ENCODE data around the gene POLR1F.

POLR1F gene

DNA sequence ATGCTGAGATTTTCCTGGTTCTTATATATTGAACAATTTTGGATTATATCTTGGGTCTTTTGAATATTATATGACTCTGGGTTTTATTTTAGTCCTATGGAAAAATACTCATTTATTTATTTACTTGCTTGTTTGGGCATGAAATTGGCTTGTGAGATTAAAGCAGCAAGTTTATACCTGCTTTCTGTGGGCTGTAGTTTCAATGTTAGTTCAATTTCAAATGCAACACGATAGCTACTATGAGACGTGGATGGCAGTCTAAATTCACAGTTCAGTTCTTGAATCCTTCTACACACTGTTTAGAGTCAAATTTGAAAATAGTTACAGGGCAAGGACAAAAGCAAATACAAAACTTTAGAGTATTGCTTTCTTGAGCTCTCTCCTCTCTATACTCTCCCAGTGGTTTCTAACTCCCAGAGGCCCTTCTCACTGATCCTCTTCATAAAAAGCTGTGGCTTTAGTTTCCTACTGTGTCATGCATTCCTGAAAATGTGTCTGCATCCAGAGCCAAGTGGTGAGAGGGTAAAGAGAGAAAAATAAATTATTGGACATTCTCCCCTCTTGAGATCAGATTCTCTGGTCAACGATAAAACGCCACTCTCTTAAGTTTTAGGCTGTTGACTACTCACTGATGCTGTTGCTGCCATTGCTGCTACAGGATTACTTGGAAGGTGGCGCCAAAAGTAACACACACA, 34.4 kb downstream of the POLR1F start:
- no peak for DNase-seq

DNA sequence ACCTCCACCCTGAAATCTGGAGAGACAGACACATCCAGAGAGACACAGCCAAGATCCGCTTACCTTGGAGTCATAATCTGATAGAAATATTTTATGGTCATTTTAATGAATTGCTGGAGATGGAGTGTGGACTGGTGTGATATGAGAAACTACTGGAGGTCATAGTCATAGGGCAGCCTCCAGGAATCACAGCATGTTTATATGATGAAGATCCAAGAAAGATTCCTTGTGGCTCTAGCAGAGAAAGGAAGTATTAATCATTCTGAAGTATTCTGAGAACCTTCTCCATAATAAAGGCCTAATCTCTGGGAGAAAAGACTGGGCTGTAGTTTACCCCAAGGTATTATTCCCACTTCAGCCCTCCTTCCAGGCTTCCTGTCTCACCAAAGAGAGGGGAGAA, 38.0 kb downstream of the POLR1F start:
- no peak for DNase-seq

DNA sequence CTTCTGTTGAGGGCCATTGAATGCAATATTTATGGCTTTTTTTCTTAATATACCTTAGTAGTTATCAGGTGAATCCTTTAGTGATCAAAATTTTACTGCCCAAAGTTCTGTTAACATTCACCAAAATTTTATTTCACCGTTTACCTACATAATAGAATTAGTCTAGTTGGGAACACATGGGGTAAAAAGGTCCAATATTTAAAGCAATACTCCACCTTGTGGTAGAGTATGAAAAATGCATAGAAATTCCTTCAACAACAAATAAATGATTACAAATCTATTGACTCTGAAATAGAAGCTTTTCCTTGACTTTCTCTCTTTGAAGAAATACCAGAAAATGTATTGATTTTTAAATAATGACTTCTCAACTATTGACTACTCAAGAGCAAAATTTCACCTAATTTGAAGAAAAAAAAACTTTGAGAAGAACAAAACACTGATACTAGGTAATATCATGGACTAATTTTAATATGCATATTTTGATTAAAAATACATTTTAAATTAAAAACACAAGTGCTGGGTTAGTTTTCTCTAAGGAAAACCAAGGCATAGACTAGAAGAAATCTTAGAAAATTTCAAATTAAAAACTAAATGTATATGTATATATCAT, 43.3 kb downstream of the POLR1F start:
- DNase-seq, result peak; percentile 6

DNA sequence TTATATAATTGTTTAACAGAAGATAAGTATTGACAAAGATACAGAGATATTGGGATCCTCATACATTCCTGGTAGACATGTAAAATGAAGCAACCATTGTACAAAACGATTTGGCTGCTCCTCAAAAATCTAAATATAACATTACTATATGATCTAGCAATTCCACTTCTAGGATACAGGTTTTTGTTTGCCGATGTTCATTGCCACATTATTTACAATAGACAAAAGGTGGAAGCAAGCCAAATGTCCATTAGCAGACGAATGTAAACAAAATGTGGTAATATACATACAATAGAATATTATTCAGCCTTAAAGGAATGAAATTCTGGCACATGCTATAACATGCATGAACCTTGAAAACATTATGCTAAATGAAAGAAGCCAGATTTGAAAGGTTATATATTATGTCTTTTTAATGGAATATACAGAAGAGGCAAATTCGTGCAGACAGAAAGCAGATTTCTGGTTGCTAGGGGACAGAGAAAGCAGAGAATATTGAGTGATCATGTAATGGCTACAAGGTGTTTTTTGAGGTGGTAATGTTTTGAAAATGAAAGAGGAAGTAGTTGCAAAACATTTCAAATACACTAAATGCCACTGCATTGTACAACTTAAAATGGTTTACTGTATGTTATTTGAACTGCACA, 44.9 kb downstream of the POLR1F start:
- DNase-seq, result peak; percentile 89

DNA sequence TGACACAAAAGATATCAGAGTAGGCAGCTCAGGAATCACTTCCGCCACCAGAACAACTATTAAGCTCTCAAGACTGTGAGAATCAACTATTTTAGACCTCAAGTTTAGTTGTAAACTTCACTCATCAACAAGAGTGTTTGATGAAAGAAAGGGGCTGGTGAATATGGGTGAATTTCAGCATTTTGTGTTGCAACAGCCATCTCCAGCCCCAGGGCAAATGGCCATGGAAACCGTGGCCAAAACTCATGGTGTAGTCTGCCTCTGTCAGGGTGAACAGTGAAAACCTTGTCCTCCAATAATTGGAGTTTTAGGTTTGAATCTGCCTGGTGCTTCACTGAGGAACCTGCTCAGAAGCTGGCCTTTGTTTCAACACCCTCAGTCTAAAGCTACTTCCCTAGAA, 60.0 kb downstream of the POLR1F start:
- no peak for DNase-seq
